Measurements from ENCODE around the gene KLF4.
"Not testable (repeated sequence)": the region's sequence is repeated elsewhere in the genome, so short reads cannot be mapped to it uniquely, and the experiment has no call there.

Gene KLF4

DNA sequence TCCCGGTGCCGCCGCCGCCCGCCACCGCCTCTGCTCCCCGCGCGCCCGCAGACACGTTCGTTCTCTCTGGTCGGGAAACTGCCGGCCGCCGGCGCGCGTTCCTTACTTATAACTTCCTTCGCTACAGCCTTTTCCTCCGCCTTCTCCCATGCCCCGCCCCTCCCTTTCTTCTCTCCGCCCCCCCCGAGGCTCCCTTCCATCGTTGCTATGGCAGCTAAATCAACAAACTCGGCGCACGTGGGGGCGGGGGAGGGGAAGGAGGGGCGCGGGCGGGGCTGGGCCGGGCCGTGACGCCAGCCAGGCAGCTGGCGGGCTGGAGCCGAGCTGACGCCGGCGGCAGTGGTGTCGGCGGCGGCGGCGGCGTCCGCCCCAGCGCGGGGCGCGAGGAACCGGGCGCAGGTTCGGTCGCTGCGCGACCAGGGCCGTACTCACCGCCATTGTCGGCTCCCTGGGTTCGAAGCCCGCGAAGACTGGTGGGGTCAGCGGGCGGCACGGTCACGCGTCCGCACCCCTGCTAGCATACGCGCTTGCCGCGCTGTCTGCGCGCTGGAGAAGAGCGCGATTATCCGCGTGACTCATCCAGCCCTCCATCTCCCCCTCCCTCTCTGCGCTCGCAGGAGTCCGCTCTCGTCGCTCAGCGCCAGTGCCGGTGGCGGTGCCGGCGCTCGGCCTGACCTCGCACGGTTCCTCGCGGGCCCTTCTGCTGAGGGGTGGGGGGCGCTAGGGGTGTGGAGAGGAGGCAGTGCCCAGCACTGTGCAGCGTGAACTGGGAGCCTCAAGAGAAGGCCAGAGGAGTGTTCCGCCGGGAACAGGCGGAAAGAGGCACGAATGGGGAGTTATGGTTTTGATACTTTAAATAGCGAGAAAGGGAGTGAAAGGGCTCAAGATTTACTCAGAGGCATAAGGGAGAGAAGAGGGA is at the start of gene KLF4:
Gene KLF4 (minus strand): TSS at position 83 of the 919 bp plus-strand sequence. CDS start 597 bp downstream, outside the sequence.
- DNase-seq = peak; percentile 92

- no peak for DNase-seq
Measured at GRCh38 chr9:107536462-107536861, 46.9 kb upstream of the KLF4 start.

- no peak for DNase-seq
Measured at GRCh38 chr9:107534510-107535078, 45.0 kb upstream of the KLF4 start.

GRCh38 chr9:107530679-107531078 is 41.1 kb upstream of the KLF4 start:
- DNase-seq = no peak

- no peak for DNase-seq
Measured at GRCh38 chr9:107528686-107529085, 39.1 kb upstream of the KLF4 start.

DNA sequence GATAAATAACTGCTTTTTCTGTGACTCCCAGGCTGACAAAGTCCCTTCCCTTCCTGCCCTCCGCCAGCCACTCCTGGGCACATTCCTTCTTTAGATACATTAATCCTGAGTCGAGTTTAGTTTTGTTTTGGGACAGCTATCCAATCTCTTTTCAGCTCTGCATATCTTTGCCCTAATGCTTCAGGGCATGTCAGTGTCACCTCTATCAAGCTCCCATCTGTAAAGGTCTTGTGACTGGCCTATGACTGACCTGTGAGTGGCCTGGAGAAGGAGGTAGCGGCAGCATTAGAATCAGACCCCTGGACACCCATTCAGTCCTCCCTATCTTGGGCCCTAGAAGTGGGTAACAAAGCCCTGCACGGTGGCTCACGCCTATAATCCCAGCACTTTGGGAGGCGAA is 34.0 kb upstream of the KLF4 start:
- no peak for DNase-seq

DNA sequence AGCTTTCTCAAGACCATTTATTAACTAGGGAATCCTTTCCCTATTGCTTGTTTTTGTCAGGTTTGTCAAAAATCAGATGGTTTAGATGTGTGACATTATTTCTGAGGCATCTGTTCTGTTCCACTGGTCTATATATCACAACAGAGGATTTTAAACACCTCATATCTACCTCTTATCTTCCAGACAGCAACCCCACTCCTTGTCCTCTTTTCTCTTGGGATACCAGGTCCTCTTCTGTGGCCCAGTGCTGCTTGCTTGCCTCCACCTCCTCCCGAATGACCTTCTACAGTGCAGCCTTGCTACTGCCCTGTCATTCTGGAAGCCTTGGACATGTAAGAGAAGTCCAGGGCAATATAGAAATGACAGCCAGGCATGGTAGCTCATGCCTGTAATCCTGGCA is 30.6 kb upstream of the KLF4 start:
- DNase-seq = no peak

- DNase-seq = no peak
Measured at GRCh38 chr9:107518037-107518807, 28.7 kb upstream of the KLF4 start.

GRCh38 chr9:107513464-107514100 is 24.0 kb upstream of the KLF4 start:
- no peak for DNase-seq

GRCh38 chr9:107504585-107505455 is 15.3 kb upstream of the KLF4 start:
- DNase-seq = peak; percentile 53

- DNase-seq = no peak
Measured at GRCh38 chr9:107502464-107502863, 12.9 kb upstream of the KLF4 start.

- DNase-seq = not testable (repeated sequence)
Measured at GRCh38 chr9:107500421-107501200, 11.0 kb upstream of the KLF4 start.

DNA sequence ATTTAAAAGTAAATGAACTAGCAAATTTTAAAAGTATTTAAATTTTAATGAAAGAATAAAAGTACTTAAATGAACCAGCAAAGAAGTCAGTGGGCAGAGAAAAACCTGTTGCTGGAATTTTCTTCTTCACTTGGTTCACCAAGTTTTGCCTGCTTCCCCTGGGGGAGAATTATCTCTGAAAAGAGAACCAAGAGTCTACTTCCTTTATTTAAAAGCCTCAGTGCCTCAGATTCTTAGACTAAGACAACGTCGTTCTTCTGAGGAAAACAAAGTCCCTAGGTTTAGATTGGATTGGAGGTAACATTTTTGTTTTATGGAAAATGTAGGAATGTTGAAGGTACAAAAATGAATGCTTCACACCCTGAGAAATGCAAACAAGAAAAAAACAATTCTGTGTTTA is 7.4 kb upstream of the KLF4 start:
- no peak for DNase-seq

- DNase-seq = no peak
Measured at GRCh38 chr9:107492381-107492970, 2.9 kb upstream of the KLF4 start.

DNA sequence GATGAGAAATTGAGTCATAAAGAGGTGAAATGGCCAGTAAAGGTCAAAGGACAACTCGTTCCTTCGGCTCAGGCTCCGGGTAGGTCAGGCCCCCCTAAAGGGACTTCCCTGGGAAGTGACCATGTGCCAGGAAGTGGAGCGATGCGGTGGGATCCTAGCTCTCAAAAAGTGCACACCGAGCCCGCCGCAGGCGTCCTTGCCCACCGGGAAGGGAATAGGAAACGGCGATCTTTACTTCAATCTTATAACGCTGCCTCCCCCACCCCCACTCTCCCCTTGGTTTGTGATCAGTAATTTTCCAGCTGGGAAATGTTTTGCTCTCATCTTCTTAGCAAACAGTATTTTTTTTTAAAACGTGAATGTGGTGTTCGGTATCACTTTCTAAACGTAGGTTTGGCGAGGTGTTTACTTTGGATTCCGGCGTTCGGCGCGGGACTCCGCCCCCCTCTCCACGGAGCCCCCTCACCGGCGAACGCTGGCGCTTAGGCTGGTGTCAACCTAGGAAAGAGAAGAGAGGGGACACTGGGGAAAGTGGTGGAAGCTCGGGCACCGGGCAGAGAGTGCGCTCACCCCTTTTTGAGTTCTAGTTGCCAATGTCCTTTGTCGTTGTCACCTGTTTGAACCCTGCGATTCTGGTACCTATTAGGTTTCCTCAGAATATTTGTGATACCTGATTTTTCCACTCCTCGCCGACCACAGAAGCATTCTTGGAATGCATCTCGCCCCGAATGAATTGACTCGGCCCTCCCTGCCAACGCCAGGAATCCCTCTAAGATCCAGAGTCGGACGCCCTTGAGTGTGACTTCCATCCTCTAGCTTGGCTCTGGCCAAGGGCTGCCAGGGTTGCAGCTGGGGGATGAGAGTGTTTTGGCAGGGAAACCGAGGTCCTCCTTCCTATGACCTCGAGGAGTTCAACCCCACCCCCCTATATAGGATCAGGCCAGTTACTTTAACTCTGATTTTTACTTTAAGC is 1.8 kb upstream of the KLF4 start:
- no peak for DNase-seq

DNA sequence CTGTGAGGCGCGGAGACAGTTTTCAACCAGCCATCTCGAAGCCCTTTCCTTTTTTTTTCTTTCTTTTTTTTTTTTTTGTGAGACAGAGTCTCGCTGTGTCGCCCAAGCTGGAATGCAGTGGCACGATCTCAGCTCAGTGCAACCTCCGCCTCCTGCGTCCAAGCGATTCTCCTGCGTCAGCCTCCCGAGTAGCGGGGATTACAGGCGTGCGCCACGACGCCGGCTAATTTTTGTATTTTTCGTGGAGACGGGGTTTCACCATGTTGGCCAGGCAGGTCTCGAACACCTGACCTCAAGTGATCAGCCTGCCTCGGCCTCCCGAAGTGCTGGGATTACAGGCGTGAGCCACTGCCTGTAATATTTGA is 1.0 kb upstream of the KLF4 start:
- DNase-seq = not testable (repeated sequence)

DNA sequence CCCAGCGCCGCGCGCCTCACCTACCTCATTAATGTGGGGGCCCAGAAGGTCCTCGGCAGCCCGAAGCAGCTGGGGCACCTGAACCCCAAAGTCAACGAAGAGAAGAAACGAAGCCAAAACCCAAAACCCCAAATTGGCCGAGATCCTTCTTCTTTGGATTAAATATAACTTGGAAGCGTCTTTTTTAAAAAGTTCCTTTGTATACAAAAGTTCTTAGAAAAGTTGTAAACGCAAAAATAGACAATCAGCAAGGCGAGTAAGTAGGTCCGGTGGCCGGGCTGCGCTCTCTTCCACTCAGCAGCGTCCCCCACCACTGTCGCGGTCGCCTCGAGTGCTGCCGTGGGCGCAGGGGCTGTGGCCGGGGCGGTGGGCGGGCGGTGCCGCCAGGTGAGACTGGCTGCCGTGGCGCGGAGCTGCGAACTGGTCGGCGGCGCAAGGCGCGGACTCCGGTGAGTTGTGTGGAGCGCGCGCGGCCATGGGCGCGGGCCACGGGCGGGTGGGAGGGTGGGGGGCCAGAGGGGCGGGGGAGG is 360 bp downstream of the KLF4 start:
- no peak for DNase-seq

- peak; percentile 31 for DNase-seq
Measured at GRCh38 chr9:107488375-107489143, 1.0 kb downstream of the KLF4 start.

All from T1000 (cell line).